HepG2 (cell line): ENCODE data around the gene NEDD4L. TPM values are rescaled to one million over a fixed set of nuclear protein-coding genes. Genes with fewer than 3 reads are reported as not detected.

Experiments
- ATAC-seq: fragments of 200-7000 bp; cut with Tn5 transposase; 3 replicates; pipeline ENCODE4 v1.9.1; 2020; ENCODE audit warnings: mild to moderate bottlenecking, moderate library complexity
- BruUV-seq: library from RNA; stranded (reverse); fragments of 400-500 nt; replicated peaks from 2 replicates; lab custom pipeline; 2021; lab: Mats Ljungman, UMichigan
- CTCF ChIA-PET: fragments of 300-600 bp; formaldehyde crosslinking; extraction: SDS; loops from one replicate; lab custom pipeline; 2021; ENCODE audit warnings: low total read pairs, inconsistent platforms, low intra/inter-chr PET ratio; lab: Yijun Ruan, JAX
- POLR2A ChIA-PET: fragments of 350-600 bp; sonication (Branson Sonifier 250); formaldehyde crosslinking; loops from one replicate; lab custom pipeline; 2020; ENCODE audit warnings: antibody characterized with exemption, inconsistent platforms; lab: Yijun Ruan, JAX
- DNase-seq: peaks from one replicate; pipeline ENCODE4 v3.0.0-alpha.2; 2015; ENCODE audit warnings: low spot score
- FAIRE-seq: peaks from 3 replicates; lab custom pipeline; 2011; peaks lifted over from hg19 to GRCh38; lab: Jason Lieb, UNC
- H2AFZ ChIP-seq: one replicate; pipeline ENCODE4 v1.6.1; 2011; ENCODE audit warnings: low read length, inconsistent platforms
- H3K27ac ChIP-seq: fragments of 300-600 bp; 3 replicates; pipeline ENCODE4 v1.8.0; 2011; ENCODE audit warnings: mixed run types, mild to moderate bottlenecking, mixed read lengths, low read length, inconsistent platforms; ENCODE audit not compliant: insufficient read depth; ENCODE audit errors: extremely low read length
- H3K27me3 ChIP-seq, 2 experiments: fragments of 200-600 bp in 1 of 2; 2 replicates in 1 of 2; 3 replicates in 1 of 2; pipeline versions ENCODE4 v1.6.0 to v1.8.0; 2011; ENCODE audit warnings: low read length in 2 of 2, mild to moderate bottlenecking in 2 of 2, moderate library complexity in 2 of 2, inconsistent platforms in 1 of 2; ENCODE audit not compliant: insufficient read depth in 2 of 2, control insufficient read depth in 1 of 2
- H3K36me3 ChIP-seq, 2 experiments: fragments of 200-600 bp in 1 of 2; replicated peaks in 1 of 2; 2 replicates in 1 of 2; 3 replicates in 1 of 2; pipeline versions ENCODE4 v1.5.1 to v1.8.0; 2011; ENCODE audit warnings: low read length in 2 of 2, inconsistent platforms in 1 of 2; ENCODE audit not compliant: insufficient read depth in 2 of 2, control insufficient read depth in 1 of 2
- H3K4me1 ChIP-seq: 2 replicates; pipeline ENCODE4 v1.5.1; 2012; ENCODE audit warnings: low read length, inconsistent platforms; ENCODE audit not compliant: insufficient read depth
- H3K4me2 ChIP-seq: 2 replicates; pipeline ENCODE4 v1.6.0; 2011; ENCODE audit warnings: low read depth, low read length, inconsistent platforms
- H3K4me3 ChIP-seq, 3 experiments: fragments of 200-600 bp in 1 of 3; sonication (generic), shearing (Covaris generic) in 1 of 3; replicated peaks in 1 of 3; 2 replicates each; pipeline ENCODE4 v1.5.1; 2011 to 2016; ENCODE audit warnings: low read length in 3 of 3, inconsistent platforms in 2 of 3, low read depth in 2 of 3, mild to moderate bottlenecking in 2 of 3, control low read depth in 1 of 3, mixed read lengths in 1 of 3; ENCODE audit not compliant: insufficient read depth in 1 of 3
- H3K79me2 ChIP-seq: one replicate; pipeline ENCODE4 v1.6.1; 2011; ENCODE audit warnings: low read length, inconsistent platforms; ENCODE audit not compliant: insufficient read depth
- H3K9ac ChIP-seq: 2 replicates; pipeline ENCODE4 v1.6.0; 2011; ENCODE audit warnings: mild to moderate bottlenecking, low read depth, low read length, inconsistent platforms; ENCODE audit not compliant: insufficient read depth
- H3K9me3 ChIP-seq: 2 replicates; pipeline ENCODE4 v1.5.1; 2012; ENCODE audit warnings: mild to moderate bottlenecking, low read length
- H4K20me1 ChIP-seq: 2 replicates; pipeline ENCODE4 v1.6.0; 2011; ENCODE audit warnings: inconsistent platforms, mild to moderate bottlenecking, low read length, moderate library complexity; ENCODE audit not compliant: insufficient read depth
- ATF5 ChIP-seq: sonication (generic); formaldehyde crosslinking; IDR thresholded peaks from 2 replicates; pipeline ENCODE4 v1.4.0; 2020; ENCODE audit warnings: mild to moderate bottlenecking, low read depth, missing genetic modification reagents
- CBX1 ChIP-seq: IDR thresholded peaks from one replicate; pipeline ENCODE4 v1.6.1; 2016; ENCODE audit warnings: antibody characterized with exemption, low read depth
- HNF4A ChIP-seq: sonication (generic); formaldehyde crosslinking; IDR thresholded peaks from 2 replicates; pipeline ENCODE4 v1.4.0; 2020; ENCODE audit warnings: missing genetic modification reagents
- JARID2 ChIP-seq: sonication (generic); formaldehyde crosslinking; IDR thresholded peaks from 2 replicates; pipeline ENCODE4 v1.8.1; 2023; ENCODE audit warnings: missing genetic modification reagents, inconsistent platforms; ENCODE audit not compliant: insufficient replicate concordance
- MAFK ChIP-seq, 2 experiments: IDR thresholded peaks in 1 of 2; conservative IDR thresholded peaks in 1 of 2; 2 replicates each; pipeline ENCODE4 v1.6.1; 2011; ENCODE audit warnings: improper control_type of control experiment in 2 of 2, low read length in 2 of 2
- MED13 ChIP-seq: sonication (generic); formaldehyde crosslinking; IDR thresholded peaks from 2 replicates; pipeline ENCODE4 v1.5.0; 2020; ENCODE audit warnings: missing genetic modification reagents
- NR2C2 ChIP-seq: sonication (generic); formaldehyde crosslinking; IDR thresholded peaks from 2 replicates; pipeline ENCODE4 v1.4.0; 2020; ENCODE audit warnings: missing genetic modification reagents, mild to moderate bottlenecking, moderate library complexity, borderline replicate concordance
- NR2F6 ChIP-seq, 2 experiments: IDR thresholded peaks; 2 replicates each; pipeline ENCODE4 v1.6.1; 2016; ENCODE audit warnings: antibody characterized with exemption in 1 of 2, mild to moderate bottlenecking in 1 of 2
- PLRG1 ChIP-seq: fragments of 450-650 bp; conservative IDR thresholded peaks from 2 replicates; pipeline ENCODE4 v1.6.1; 2016
- RAD21 ChIP-seq: fragments of 450-650 bp; formaldehyde crosslinking; IDR thresholded peaks from 2 replicates; pipeline ENCODE4 v1.5.0; 2020; ENCODE audit warnings: mild to moderate bottlenecking
- RELA ChIP-seq: sonication (generic); formaldehyde crosslinking; IDR thresholded peaks from 2 replicates; pipeline ENCODE4 v1.4.0; 2020; ENCODE audit warnings: missing genetic modification reagents
- SAP130 ChIP-seq: IDR thresholded peaks from 2 replicates; pipeline ENCODE4 v1.6.1; 2016; ENCODE audit warnings: low read depth
- SOX13 ChIP-seq, 3 experiments: fragments of 450-650 bp in 1 of 3; sonication (generic) in 1 of 3; formaldehyde crosslinking in 1 of 3; IDR thresholded peaks in 2 of 3; conservative IDR thresholded peaks in 1 of 3; 2 replicates each; pipeline versions ENCODE4 v1.5.0 to v1.6.1; 2016 to 2020; ENCODE audit warnings: antibody characterized with exemption in 1 of 3, mild to moderate bottlenecking in 1 of 3, missing compliant biosample characterization in 1 of 3, missing genetic modification reagents in 1 of 3, moderate library complexity in 1 of 3
- SOX5 ChIP-seq: IDR thresholded peaks from 2 replicates; pipeline ENCODE4 v1.6.1; 2016; ENCODE audit warnings: borderline replicate concordance
- TFDP2 ChIP-seq: sonication (generic); formaldehyde crosslinking; IDR thresholded peaks from 2 replicates; pipeline ENCODE4 v1.4.0; 2020; ENCODE audit warnings: missing genetic modification reagents
- ZBTB33 ChIP-seq: sonication (generic); formaldehyde crosslinking; IDR thresholded peaks from 2 replicates; pipeline ENCODE4 v1.4.0; 2020; ENCODE audit warnings: missing genetic modification reagents
- ZBTB7B ChIP-seq: sonication (generic); formaldehyde crosslinking; IDR thresholded peaks from 2 replicates; pipeline ENCODE4 v1.4.0; 2020; ENCODE audit warnings: missing genetic modification reagents
- ZMAT5 ChIP-seq: sonication (generic); formaldehyde crosslinking; IDR thresholded peaks from 2 replicates; pipeline ENCODE4 v1.5.0; 2020; ENCODE audit warnings: mild to moderate bottlenecking, low read depth, missing genetic modification reagents, borderline replicate concordance
- ZNF260 ChIP-seq: sonication (generic); formaldehyde crosslinking; IDR thresholded peaks from 2 replicates; pipeline ENCODE4 v1.4.0; 2020; ENCODE audit warnings: missing genetic modification reagents, low read depth, mild to moderate bottlenecking, borderline replicate concordance
- ZNF264 ChIP-seq: sonication (generic); formaldehyde crosslinking; IDR thresholded peaks from 2 replicates; pipeline ENCODE4 v1.4.0; 2020; ENCODE audit warnings: missing genetic modification reagents
- ZNF335 ChIP-seq: sonication (generic); formaldehyde crosslinking; IDR thresholded peaks from 2 replicates; pipeline ENCODE4 v1.4.0; 2020; ENCODE audit warnings: missing genetic modification reagents
- ZZZ3 ChIP-seq: sonication (generic); formaldehyde crosslinking; IDR thresholded peaks from 2 replicates; pipeline ENCODE4 v1.4.0; 2020; ENCODE audit warnings: missing genetic modification reagents, mild to moderate bottlenecking, borderline replicate concordance
- WGBS: methylation state at CpG from one replicate; pipeline ENCODE4 v1.1.6; 2017; ENCODE audit warnings: low lambda C conversion rate; 5-methylcytosine and 5-hydroxymethylcytosine counted together
- in situ Hi-C: cut with HindIII; loops from 2 replicates; pipeline ENCODE4 v1.10.0; 2017; ENCODE audit warnings: low pct_unique_long_range_greater_than_20kb; ENCODE audit not compliant: extremely low pct_ligation_motif_present
- intact Hi-C: fragments of 100-400 bp; cut with micrococcal nuclease; formaldehyde crosslinking; loops from one replicate; pipeline ENCODE4 v1.10.0; 2022; ENCODE audit not compliant: unreplicated experiment
- polyA plus RNA-seq, 8 experiments: library from polyadenylated mRNA; depleted of rRNA in 3 of 8; stranded (reverse) in 7 of 8; unstranded in 1 of 8; fragments of >200 nt; fragmentation: Illumina TruSeq in 4 of 8; extraction: Trizol in 4 of 8; gene quantifications; 2 replicates each; pipeline versions ENCODE4 v1.2.1 to v1.2.3, GENCODE V29; 2011 to 2016; ENCODE audit warnings: low read depth in 4 of 8, missing spikeins in 1 of 8, mixed read lengths in 1 of 8; ENCODE audit not compliant: insufficient read depth in 1 of 8
- total RNA-seq, 5 experiments: library from RNA; depleted of rRNA; stranded (reverse); fragments of >200 nt; fragmentation: Illumina TruSeq; extraction: Trizol; gene quantifications; 2 replicates each; pipeline ENCODE4 v1.2.3, GENCODE V29; 2016; ENCODE audit warnings: low read depth in 1 of 5

NEDD4L gene
- total and polyA plus RNA-seq, 2 of the 13 experiments (the other 11 are each of a cell fraction or from before 2014, with no cell fraction given): 168 to 390 TPM

- TF ChIP-seq ZBTB33 (CRISPR knock-in tag) (no peak), PLRG1 (no peak), TFDP2 (CRISPR knock-in tag) (no peak), JARID2 (no peak), ZBTB7B (CRISPR knock-in tag) (no peak), ZZZ3 (no peak)
These were observed 58.0 kb downstream of the NEDD4L start (continued) for GRCh38 chr18:58102018-58102417.

- POLR2A ChIA-PET: no interaction called here
- Histone ChIP-seq H3K27ac (peak overlapping the region; percentile 38), H3K4me3 (no peak overlapping the region), H3K9me3 (no peaks in the 10 kb centered on the region), H3K79me2 (peaks cover 35% of the 10 kb centered on the region), H3K4me1 (peaks cover 40% of the 10 kb centered on the region), H4K20me1 (peaks cover 5% of the 10 kb centered on the region; the same call in 1 of the 2 replicates), H3K36me3 (no peaks in the 10 kb centered on the region), H3K9ac (no peak overlapping the region), H2AFZ (no peak overlapping the region), H3K27me3 (no peaks in the 10 kb centered on the region), H3K4me2 (no peak overlapping the region)
- DNase-seq (peak; percentile 66), ATAC-seq (peak; percentile 97), FAIRE-seq (peak; percentile 73)
- in situ Hi-C loops (loop anchor here (25.0 kb wide), 1 partner anchor 216 kb away; no protein-coding TSS in a partner anchor), intact Hi-C loops (no loop called here)
- BruUV-seq: no TSS peak
- CTCF ChIA-PET: no interaction called here
- 4% methylated on average over 3 of the region's 3 CpGs for WGBS
- TF ChIP-seq SAP130 (CRISPR knock-in tag) (0 out of 2 replicates have a peak, but pooled peaks have one; percentile 21), CBX1 (no peak), NR2F6 (IDR thresholded peaks at IDR 0.05) (0 out of 2 replicates have a peak, but pooled peaks have one; percentile 14), NR2F6 (CRISPR knock-in tag; IDR thresholded peaks at IDR 0.05) (0 out of 2 replicates have a peak, but pooled peaks have one; percentile 24), SOX5 (no peak), RAD21 (no peak), ZMAT5 (CRISPR knock-in tag) (no peak), ZNF264 (peak; percentile 94), MAFK (conservative IDR thresholded peaks at IDR 0.05 in 1 of 2, IDR thresholded peaks at IDR 0.05 in 1 of 2; ENCODE audit: low read length in 2 of 2) (peak in 1 of 2 experiments; percentile 45; a peak in 2 of 4 replicates), ZNF335 (CRISPR knock-in tag) (no peak), SOX13 (IDR thresholded peaks at IDR 0.05) (no peak), SOX13 (CRISPR knock-in tag; conservative IDR thresholded peaks at IDR 0.05 in 1 of 2, IDR thresholded peaks at IDR 0.05 in 1 of 2) (peak in 1 of 2 experiments; percentile 26; a peak in 1 of 4 replicates), HNF4A (CRISPR knock-in tag) (peak; percentile 43), RELA (CRISPR knock-in tag) (no peak), NR2C2 (CRISPR knock-in tag) (no peak), ATF5 (CRISPR knock-in tag) (no peak), ZNF260 (no peak), MED13 (CRISPR knock-in tag) (no peak)
These were observed 58.8 kb downstream of the NEDD4L start for GRCh38 chr18:58102875-58103274.
